ENCODE measurements around the gene C2orf49. TPM values are rescaled to one million over a fixed set of nuclear protein-coding genes. Genes with fewer than 3 reads are reported as not detected.
A peak's percentile ranks its signal among the peaks of the same experiment; 100 is the strongest.
"Not testable (repeated sequence)": the region's sequence is repeated elsewhere in the genome, so short reads cannot be mapped to it uniquely, and the experiment has no call there.

C2orf49 gene
- total and polyA plus RNA-seq, 5 donors from 2014 or later, result 11.0 to 19.5 (median 11.7) TPM

DNA sequence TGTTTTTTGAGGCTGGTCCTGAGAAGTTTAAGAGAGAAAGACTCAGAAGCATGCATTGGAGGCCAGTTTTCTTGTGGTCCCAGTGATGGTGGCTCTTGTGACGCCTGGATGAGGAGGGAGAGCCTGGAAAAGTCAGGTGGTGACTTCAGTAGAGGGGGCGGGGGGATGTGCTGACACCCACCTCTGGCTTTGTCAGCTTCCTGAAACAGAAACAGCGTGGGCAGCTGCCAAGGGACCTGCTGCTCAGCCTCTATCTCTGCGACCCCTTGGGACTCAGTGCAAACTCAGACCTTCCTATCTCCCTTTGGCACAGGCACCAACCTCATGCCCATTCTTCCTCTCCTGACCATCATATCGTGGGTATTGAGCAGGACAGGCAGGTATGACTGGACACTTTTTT, 14.2 kb upstream of the C2orf49 start:
- ATAC-seq (ENCODE audit: low read depth in 2 of 2), result no peak
- no peak overlapping the region for H3K27ac ChIP-seq (ENCODE audit: insufficient read depth, low read length, poor library complexity, severe bottlenecking)
- Mint-ChIP-seq H3K27me3 (no peaks in the 10 kb centered on the region), H3K36me3 (peaks cover 20% of the 10 kb centered on the region), H3K4me1 (peaks cover 27 to 66% (median 36%) of the 10 kb centered on the region in 4 donors), H3K4me3 (peak overlapping the region in 1 of 4 donors; percentile 27), H3K9me3 (no peaks in the 10 kb centered on the region), H3K27ac (peak overlapping the region; percentile 27 to 57 (median 33))
- no peak overlapping the region for H3K4me3 ChIP-seq (ENCODE audit: low read depth, low read length)
- H3K27me3 ChIP-seq (ENCODE audit: control insufficient read depth, insufficient read depth, low read length), result no peaks in the 10 kb centered on the region
- peaks cover 10% of the 10 kb centered on the region for H3K36me3 ChIP-seq (ENCODE audit: control insufficient read depth, insufficient read depth, low read length)
- no peak for DNase-seq
- no peaks in the 10 kb centered on the region for H3K9me3 ChIP-seq (ENCODE audit: control insufficient read depth in 2 of 2, low read length in 2 of 2)
- H3K4me1 ChIP-seq (ENCODE audit: control insufficient read depth, insufficient read depth, low read length, poor library complexity, severe bottlenecking), result peaks cover 5% of the 10 kb centered on the region

DNA sequence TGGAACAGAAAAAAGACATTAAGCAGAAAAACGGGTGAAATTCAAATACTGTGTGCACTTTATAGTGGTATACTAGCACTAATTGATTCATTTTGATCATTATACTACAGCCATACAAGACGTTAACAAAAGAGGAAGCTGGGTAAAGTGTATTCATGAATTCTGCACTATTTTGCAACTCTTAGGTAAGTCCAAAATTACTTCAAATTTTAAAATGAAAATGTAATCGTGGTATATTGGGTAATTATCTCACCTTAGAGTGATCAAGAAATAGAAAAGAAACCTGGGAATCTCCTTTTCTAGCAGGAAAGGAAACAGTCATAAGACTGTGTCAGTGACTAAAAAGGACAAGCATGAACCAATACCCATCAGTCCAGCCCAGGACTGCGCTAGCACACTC, 13.2 kb upstream of the C2orf49 start:
- peak overlapping the region in 1 of 3 donors; percentile 55 for H3K27ac Mint-ChIP-seq
- no peaks in the 10 kb centered on the region for H3K27me3 Mint-ChIP-seq
- no peak overlapping the region for H3K27ac ChIP-seq (ENCODE audit: insufficient read depth, low read length, poor library complexity, severe bottlenecking)
- H3K4me1 ChIP-seq (ENCODE audit: control insufficient read depth, insufficient read depth, low read length, poor library complexity, severe bottlenecking), result peaks cover 15% of the 10 kb centered on the region
- DNase-seq (no peak), ATAC-seq (ENCODE audit: low read depth in 2 of 2) (no peak)
- H3K4me1 Mint-ChIP-seq, result peaks cover 33 to 70% (median 43%) of the 10 kb centered on the region in 4 donors
- H3K4me3 ChIP-seq (ENCODE audit: low read depth, low read length), result no peak overlapping the region
- H3K36me3 ChIP-seq (ENCODE audit: control insufficient read depth, insufficient read depth, low read length), result peaks cover 10% of the 10 kb centered on the region
- H3K9me3 Mint-ChIP-seq, result no peaks in the 10 kb centered on the region
- H3K4me3 Mint-ChIP-seq, result no peak overlapping the region
- no peaks in the 10 kb centered on the region for H3K27me3 ChIP-seq (ENCODE audit: control insufficient read depth, insufficient read depth, low read length)
- no peaks in the 10 kb centered on the region for H3K9me3 ChIP-seq (ENCODE audit: control insufficient read depth in 2 of 2, low read length in 2 of 2)
- H3K36me3 Mint-ChIP-seq, result peaks cover 17% of the 10 kb centered on the region

DNA sequence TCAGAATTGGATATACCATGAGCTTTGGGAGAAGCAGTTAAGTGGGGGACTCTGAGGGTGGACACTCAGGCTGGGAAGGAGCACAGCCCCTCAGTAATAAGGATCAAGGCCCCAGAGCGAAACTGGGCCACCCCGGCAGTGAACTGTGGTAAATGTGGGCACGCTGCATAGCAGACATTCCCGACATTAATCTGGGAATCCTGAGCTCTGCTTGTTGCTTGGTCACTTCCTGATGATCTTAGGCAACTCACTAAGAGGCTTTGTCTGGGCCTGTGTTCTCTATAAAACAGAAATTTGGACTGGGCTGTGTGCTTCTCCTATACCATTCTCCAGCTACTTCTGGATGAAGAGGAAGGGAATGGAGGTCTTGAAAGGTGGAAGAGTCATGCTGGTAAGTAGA, 12.6 kb upstream of the C2orf49 start:
- H3K27ac Mint-ChIP-seq, result peak overlapping the region in 1 of 3 donors; percentile 31
- DNase-seq, result no peak
- no peaks in the 10 kb centered on the region for H3K27me3 Mint-ChIP-seq
- Histone ChIP-seq H3K27me3 (ENCODE audit: control insufficient read depth, insufficient read depth, low read length) (no peaks in the 10 kb centered on the region), H3K36me3 (ENCODE audit: control insufficient read depth, insufficient read depth, low read length) (peaks cover 10% of the 10 kb centered on the region), H3K4me3 (ENCODE audit: low read depth, low read length) (no peak overlapping the region), H3K4me1 (ENCODE audit: control insufficient read depth, insufficient read depth, low read length, poor library complexity, severe bottlenecking) (peaks cover 15% of the 10 kb centered on the region), H3K9me3 (ENCODE audit: control insufficient read depth in 2 of 2, low read length in 2 of 2) (no peaks in the 10 kb centered on the region), H3K27ac (ENCODE audit: insufficient read depth, low read length, poor library complexity, severe bottlenecking) (no peak overlapping the region)
- peaks cover 33 to 72% (median 45%) of the 10 kb centered on the region in 4 donors for H3K4me1 Mint-ChIP-seq
- H3K9me3 Mint-ChIP-seq, result no peaks in the 10 kb centered on the region
- H3K36me3 Mint-ChIP-seq, result peaks cover 17% of the 10 kb centered on the region
- H3K4me3 Mint-ChIP-seq, result peak overlapping the region in 1 of 4 donors; percentile 30
- no peak for ATAC-seq (ENCODE audit: low read depth in 2 of 2)

DNA sequence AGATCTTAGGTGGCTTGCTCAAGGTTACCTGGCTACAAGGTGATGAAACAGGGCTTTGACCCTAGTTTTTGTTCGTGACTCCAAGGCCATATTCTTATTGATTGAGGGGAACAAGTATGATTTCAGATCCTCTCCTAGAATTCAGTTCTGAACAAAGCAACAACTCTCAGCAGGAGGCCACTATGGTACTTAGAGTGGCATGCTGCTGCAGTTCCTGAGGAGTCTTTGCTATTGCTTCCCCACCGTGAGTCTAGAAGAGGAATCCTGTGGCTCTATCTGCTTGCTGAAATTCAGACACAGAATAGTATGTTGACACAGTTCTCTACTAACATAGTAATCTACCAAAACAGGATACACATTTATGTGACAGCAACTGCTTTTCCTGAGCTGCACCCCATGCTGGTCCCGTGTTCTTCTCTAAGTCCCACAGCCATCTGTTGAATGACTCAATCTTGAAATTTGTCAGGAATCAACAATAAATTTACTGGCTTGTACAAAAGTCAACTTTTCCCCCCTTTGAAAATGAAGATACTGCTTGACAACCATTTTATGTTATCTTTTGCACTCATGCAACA, 11.9 kb upstream of the C2orf49 start:
- H3K4me3 ChIP-seq (ENCODE audit: low read depth, low read length), result no peak overlapping the region
- Mint-ChIP-seq H3K4me3 (peak overlapping the region in 1 of 4 donors; percentile 30), H3K9me3 (no peaks in the 10 kb centered on the region), H3K27me3 (no peaks in the 10 kb centered on the region), H3K4me1 (peaks cover 26 to 73% (median 46%) of the 10 kb centered on the region in 4 donors), H3K27ac (peak overlapping the region; percentile 31 to 40 (median 37)), H3K36me3 (peaks cover 17% of the 10 kb centered on the region)
- ATAC-seq (ENCODE audit: low read depth in 2 of 2) (no peak), DNase-seq (no peak)
- no peaks in the 10 kb centered on the region for H3K9me3 ChIP-seq (ENCODE audit: control insufficient read depth in 2 of 2, low read length in 2 of 2)
- H3K27ac ChIP-seq (ENCODE audit: insufficient read depth, low read length, poor library complexity, severe bottlenecking), result no peak overlapping the region
- H3K27me3 ChIP-seq (ENCODE audit: control insufficient read depth, insufficient read depth, low read length), result no peaks in the 10 kb centered on the region
- H3K4me1 ChIP-seq (ENCODE audit: control insufficient read depth, insufficient read depth, low read length, poor library complexity, severe bottlenecking), result peaks cover 21% of the 10 kb centered on the region
- H3K36me3 ChIP-seq (ENCODE audit: control insufficient read depth, insufficient read depth, low read length), result peaks cover 10% of the 10 kb centered on the region

DNA sequence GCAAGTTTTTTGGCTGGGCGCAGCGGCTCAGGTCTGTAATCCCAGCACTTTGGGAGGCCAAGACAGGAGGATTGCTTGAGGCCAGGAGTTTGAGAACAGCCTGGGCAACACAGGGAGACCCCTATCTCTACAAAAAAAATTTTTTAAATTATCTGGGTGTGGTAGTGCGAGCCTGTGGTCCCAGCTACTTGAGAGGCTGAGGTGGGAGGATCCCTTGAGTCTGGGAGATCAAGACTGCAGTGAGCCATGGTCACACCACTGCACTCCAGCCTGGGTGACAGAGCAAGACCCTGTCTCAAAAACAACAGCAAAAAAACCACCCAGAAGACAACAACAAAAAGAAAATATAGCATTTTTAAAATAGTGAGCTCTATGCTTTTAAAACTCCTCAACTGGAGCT, 10.1 kb upstream of the C2orf49 start:
- Mint-ChIP-seq H3K4me1 (peaks cover 24 to 71% (median 44%) of the 10 kb centered on the region in 4 donors), H3K27ac (peak overlapping the region in 1 of 3 donors; percentile 95), H3K36me3 (peaks cover 17% of the 10 kb centered on the region), H3K4me3 (peak overlapping the region in 1 of 4 donors; percentile 86)
- H3K27me3 Mint-ChIP-seq; H3K27me3 ChIP-seq (ENCODE audit: control insufficient read depth, insufficient read depth, low read length); H3K9me3 ChIP-seq (ENCODE audit: control insufficient read depth in 2 of 2, low read length in 2 of 2); H3K4me3 ChIP-seq (ENCODE audit: low read depth, low read length); DNase-seq; H3K9me3 Mint-ChIP-seq; H3K27ac ChIP-seq (ENCODE audit: insufficient read depth, low read length, poor library complexity, severe bottlenecking); ATAC-seq (ENCODE audit: low read depth in 2 of 2): not testable (repeated sequence)
- H3K4me1 ChIP-seq (ENCODE audit: control insufficient read depth, insufficient read depth, low read length, poor library complexity, severe bottlenecking), result peaks cover 26% of the 10 kb centered on the region
- peaks cover 10% of the 10 kb centered on the region for H3K36me3 ChIP-seq (ENCODE audit: control insufficient read depth, insufficient read depth, low read length)

DNA sequence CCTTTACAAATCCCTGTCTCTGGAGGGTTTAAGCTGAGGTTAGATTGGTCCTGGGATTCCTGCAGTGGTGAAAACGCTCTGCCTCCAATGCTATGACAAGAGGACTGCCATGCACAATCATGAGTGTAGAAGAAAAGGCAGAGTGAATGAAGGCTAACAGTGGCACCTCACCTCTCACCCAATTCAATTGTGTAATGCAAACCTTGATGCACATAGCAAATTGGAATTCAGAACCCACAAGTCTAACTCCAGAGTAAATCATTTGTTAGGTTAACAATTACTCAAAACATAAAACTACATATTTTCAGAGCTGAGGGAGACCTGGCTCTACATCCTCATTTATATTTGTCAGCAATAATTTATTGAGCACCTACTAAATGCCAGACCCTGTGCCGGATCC, 9.7 kb upstream of the C2orf49 start:
- peak overlapping the region; percentile 62 to 95 (median 95) for H3K27ac Mint-ChIP-seq
- no peaks in the 10 kb centered on the region for H3K9me3 ChIP-seq (ENCODE audit: control insufficient read depth in 2 of 2, low read length in 2 of 2)
- H3K27me3 ChIP-seq (ENCODE audit: control insufficient read depth, insufficient read depth, low read length), result no peaks in the 10 kb centered on the region
- H3K4me1 ChIP-seq (ENCODE audit: control insufficient read depth, insufficient read depth, low read length, poor library complexity, severe bottlenecking), result peaks cover 26% of the 10 kb centered on the region
- peak overlapping the region; percentile 86 to 96 (median 94) for H3K4me3 Mint-ChIP-seq
- ATAC-seq (ENCODE audit: low read depth in 2 of 2) (no peak), DNase-seq (no peak)
- no peaks in the 10 kb centered on the region for H3K9me3 Mint-ChIP-seq
- H3K27me3 Mint-ChIP-seq, result no peaks in the 10 kb centered on the region
- H3K36me3 ChIP-seq (ENCODE audit: control insufficient read depth, insufficient read depth, low read length), result peaks cover 8% of the 10 kb centered on the region
- H3K27ac ChIP-seq (ENCODE audit: insufficient read depth, low read length, poor library complexity, severe bottlenecking), result no peak overlapping the region
- peak overlapping the region; percentile 85 for H3K4me3 ChIP-seq (ENCODE audit: low read depth, low read length)
- peaks cover 21 to 67% (median 40%) of the 10 kb centered on the region in 4 donors for H3K4me1 Mint-ChIP-seq
- H3K36me3 Mint-ChIP-seq, result peaks cover 13% of the 10 kb centered on the region

DNA sequence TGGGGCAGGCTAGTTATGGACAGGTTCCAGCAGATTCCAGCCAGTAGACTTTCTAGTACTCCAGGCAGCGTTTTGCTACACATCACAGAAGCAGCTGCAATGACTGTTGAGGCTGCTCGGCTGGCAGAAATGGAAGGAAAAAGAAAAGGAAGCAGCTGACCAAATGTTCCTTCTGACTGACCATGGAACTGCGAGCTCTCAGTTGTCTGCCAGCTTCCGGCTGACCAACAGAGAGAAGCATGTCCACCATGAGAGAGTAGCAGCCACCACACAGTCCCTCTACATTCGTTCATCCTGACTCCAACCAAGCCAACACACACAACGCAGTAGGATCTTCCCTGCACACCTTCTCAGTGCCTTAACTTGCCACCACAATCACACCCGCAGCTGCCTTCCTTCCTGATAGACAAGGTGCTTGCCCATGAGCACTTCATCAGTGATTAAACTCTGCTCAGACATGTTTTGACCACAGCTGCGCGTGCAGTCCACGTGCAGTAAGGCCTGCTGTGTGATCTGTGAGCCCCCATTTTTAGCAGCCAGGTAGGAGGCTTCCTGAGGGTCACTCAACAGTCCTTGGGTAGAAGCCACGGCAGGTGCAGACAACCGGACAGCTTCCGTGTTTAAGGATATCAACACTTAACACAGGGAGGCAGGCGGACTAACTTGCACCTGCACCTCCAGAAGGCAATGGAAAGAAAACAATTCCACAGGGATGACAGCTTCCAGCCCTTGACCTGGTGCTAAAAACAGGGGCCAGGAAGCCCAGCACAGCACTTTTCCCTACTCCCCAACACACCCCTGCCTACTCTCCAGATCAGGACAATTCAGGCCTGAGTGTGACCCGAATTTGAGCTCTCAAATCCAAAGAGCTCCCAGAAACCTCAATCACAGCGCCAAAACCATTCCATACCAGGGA, 8.8 kb upstream of the C2orf49 start:
- peak in 1 of 3 donors; percentile 52 for DNase-seq
- Mint-ChIP-seq H3K36me3 (peaks cover 9% of the 10 kb centered on the region), H3K4me1 (peaks cover 19 to 60% (median 35%) of the 10 kb centered on the region in 4 donors), H3K4me3 (peak overlapping the region; percentile 86 to 96 (median 94)), H3K9me3 (no peaks in the 10 kb centered on the region), H3K27me3 (no peaks in the 10 kb centered on the region), H3K27ac (peak overlapping the region; percentile 95 to 97 (median 95))
- ATAC-seq (ENCODE audit: low read depth in 2 of 2), result no peak
- Histone ChIP-seq H3K4me1 (ENCODE audit: control insufficient read depth, insufficient read depth, low read length, poor library complexity, severe bottlenecking) (peaks cover 26% of the 10 kb centered on the region), H3K27me3 (ENCODE audit: control insufficient read depth, insufficient read depth, low read length) (no peaks in the 10 kb centered on the region), H3K27ac (ENCODE audit: insufficient read depth, low read length, poor library complexity, severe bottlenecking) (peak overlapping the region; percentile 45), H3K4me3 (ENCODE audit: low read depth, low read length) (peak overlapping the region; percentile 85), H3K9me3 (ENCODE audit: control insufficient read depth in 2 of 2, low read length in 2 of 2) (no peaks in the 10 kb centered on the region), H3K36me3 (ENCODE audit: control insufficient read depth, insufficient read depth, low read length) (peaks cover 4% of the 10 kb centered on the region)
